Ecto neural progenitor cell (in vitro differentiated cells): Measurements from ENCODE around the gene ZKSCAN4.

ENCODE experiments used
- DNase-seq: peaks from one replicate; pipeline ENCODE4 v3.0.0-alpha.2; 2018; ENCODE audit warnings: low spot score

ZKSCAN4 gene

GRCh38 chr6:28252009-28252975 lies at the start of gene ZKSCAN4:
ZKSCAN4 (minus strand) TSS chr6:28252269; CDS start chr6:28251980, 289 bp downstream.
- DNase-seq, result peak; percentile 75

GRCh38 chr6:28296520-28297060 lies 44.5 kb upstream of the ZKSCAN4 start:
- DNase-seq, result no peak

GRCh38 chr6:28295326-28295725 lies 43.3 kb upstream of the ZKSCAN4 start:
- no peak for DNase-seq

- DNase-seq, result no peak
Observed at GRCh38 chr6:28291573-28291972, 39.5 kb upstream of the ZKSCAN4 start.

- no peak for DNase-seq
Observed at GRCh38 chr6:28282926-28283325, 30.9 kb upstream of the ZKSCAN4 start.

GRCh38 chr6:28281288-28282064 lies 29.4 kb upstream of the ZKSCAN4 start, which contains the start of gene PGBD1:
PGBD1 (plus strand) TSS chr6:28281572; CDS start chr6:28283814, 2,242 bp downstream.
- peak; percentile 89 for DNase-seq

- DNase-seq, result no peak
Observed at GRCh38 chr6:28280595-28281287, 28.7 kb upstream of the ZKSCAN4 start.

GRCh38 chr6:28277746-28278145 lies 25.7 kb upstream of the ZKSCAN4 start:
- DNase-seq, result no peak

- no peak for DNase-seq
Observed at GRCh38 chr6:28274888-28275287, 22.8 kb upstream of the ZKSCAN4 start.

- no peak for DNase-seq
Observed at GRCh38 chr6:28269492-28269891, 17.4 kb upstream of the ZKSCAN4 start.

- DNase-seq, result no peak
Observed at GRCh38 chr6:28267695-28268059, 15.6 kb upstream of the ZKSCAN4 start.

- peak; percentile 85 for DNase-seq
Observed at GRCh38 chr6:28266962-28267694, 15.1 kb upstream of the ZKSCAN4 start, which contains the start of gene ZSCAN26. ZSCAN26 (plus strand) TSS chr6:28267143; CDS start chr6:28271920, 4,777 bp downstream.

- DNase-seq, result no peak
Observed at GRCh38 chr6:28266563-28266961, 14.5 kb upstream of the ZKSCAN4 start.

GRCh38 chr6:28264834-28265401 lies 12.8 kb upstream of the ZKSCAN4 start:
- no peak for DNase-seq

GRCh38 chr6:28263922-28264321 lies 11.9 kb upstream of the ZKSCAN4 start:
- no peak for DNase-seq

GRCh38 chr6:28258877-28259777 lies 7.1 kb upstream of the ZKSCAN4 start, which contains the start of gene NKAPL:
NKAPL (plus strand) TSS chr6:28259297; CDS start chr6:28259372, 75 bp downstream.
- no peak for DNase-seq

GRCh38 chr6:28257042-28257441 lies 5.0 kb upstream of the ZKSCAN4 start:
- no peak for DNase-seq

- no peak for DNase-seq
Observed at GRCh38 chr6:28254121-28254519, 2.1 kb upstream of the ZKSCAN4 start.

GRCh38 chr6:28251661-28252008 lies 434 bp downstream of the ZKSCAN4 start:
- no peak for DNase-seq

GRCh38 chr6:28250747-28251146 lies 1.3 kb downstream of the ZKSCAN4 start:
- no peak for DNase-seq
